Nephron (organoid): Measurements from ENCODE around the gene KLK1.

Source experiments
- H3K27ac Mint-ChIP-seq, 3 experiments: 2 replicates each; pipeline ENCODE4 v1.8.0; 2020; ENCODE audit warnings: mixed read lengths in 3 of 3, mild to moderate bottlenecking in 2 of 3, moderate library complexity in 1 of 3
- H3K27me3 Mint-ChIP-seq: 2 replicates; pipeline ENCODE4 v1.8.0; 2021; ENCODE audit warnings: low read depth, mild to moderate bottlenecking, moderate library complexity, mixed read lengths
- H3K36me3 Mint-ChIP-seq: 2 replicates; pipeline ENCODE4 v1.8.0; 2020; ENCODE audit warnings: low read depth, mixed read lengths
- H3K4me1 Mint-ChIP-seq: 2 replicates; pipeline ENCODE4 v1.8.0; 2020; ENCODE audit warnings: mixed read lengths
- H3K4me3 Mint-ChIP-seq, 3 experiments: 2 replicates each; pipeline ENCODE4 v1.8.0; 2020; ENCODE audit warnings: mild to moderate bottlenecking in 3 of 3, mixed read lengths in 3 of 3, moderate library complexity in 2 of 3
- H3K9me3 Mint-ChIP-seq: 2 replicates; pipeline ENCODE4 v1.8.0; 2020; ENCODE audit warnings: mixed read lengths
- CTCF ChIP-seq, 3 experiments: fragments of 200-600 bp; sonication (generic); IDR thresholded peaks; one replicate each; pipeline ENCODE4 v1.5.0; 2021; ENCODE audit warnings: antibody characterized with exemption in 3 of 3; ENCODE audit not compliant: unreplicated experiment in 3 of 3

Gene KLK1

GRCh38 chr19:50795664-50796073, 27.9 kb downstream of the KLK1 start:
- Mint-ChIP-seq H3K27me3 (no peaks in the 10 kb centered on the region), H3K27ac (no peak overlapping the region), H3K36me3 (peaks cover 15% of the 10 kb centered on the region), H3K4me1 (no peaks in the 10 kb centered on the region), H3K9me3 (no peaks in the 10 kb centered on the region), H3K4me3 (no peak overlapping the region)
- no peak for TF ChIP-seq CTCF (IDR thresholded peaks at IDR 0.05; ENCODE audit: unreplicated experiment in 3 of 3)

- no peak for TF ChIP-seq CTCF (IDR thresholded peaks at IDR 0.05; ENCODE audit: unreplicated experiment in 3 of 3)
- Mint-ChIP-seq H3K9me3 (no peaks in the 10 kb centered on the region), H3K4me1 (no peaks in the 10 kb centered on the region), H3K27me3 (peaks cover under 1% of the 10 kb centered on the region), H3K4me3 (no peak overlapping the region), H3K27ac (no peak overlapping the region), H3K36me3 (peaks cover 12% of the 10 kb centered on the region)
Measured at GRCh38 chr19:50794876-50795663, 28.5 kb downstream of the KLK1 start.

GRCh38 chr19:50794074-50794875, 29.3 kb downstream of the KLK1 start:
- H3K9me3 Mint-ChIP-seq, result no peaks in the 10 kb centered on the region
- H3K36me3 Mint-ChIP-seq, result peaks cover 10% of the 10 kb centered on the region
- no peak for TF ChIP-seq CTCF (IDR thresholded peaks at IDR 0.05; ENCODE audit: unreplicated experiment in 3 of 3)
- H3K4me1 Mint-ChIP-seq, result no peaks in the 10 kb centered on the region
- no peak overlapping the region for H3K4me3 Mint-ChIP-seq
- peaks cover 6% of the 10 kb centered on the region for H3K27me3 Mint-ChIP-seq
- H3K27ac Mint-ChIP-seq, result peak overlapping the region in 1 of 3 experiments; percentile 49

GRCh38 chr19:50793558-50794065, 30.0 kb downstream of the KLK1 start:
- Mint-ChIP-seq H3K4me1 (no peaks in the 10 kb centered on the region), H3K27me3 (peaks cover 6% of the 10 kb centered on the region), H3K27ac (no peak overlapping the region), H3K4me3 (no peak overlapping the region), H3K9me3 (no peaks in the 10 kb centered on the region), H3K36me3 (peaks cover 10% of the 10 kb centered on the region)
- TF ChIP-seq CTCF (IDR thresholded peaks at IDR 0.05; ENCODE audit: unreplicated experiment in 3 of 3), result no peak

- H3K4me1 Mint-ChIP-seq, result no peaks in the 10 kb centered on the region
- peaks cover 6% of the 10 kb centered on the region for H3K27me3 Mint-ChIP-seq
- H3K9me3 Mint-ChIP-seq, result no peaks in the 10 kb centered on the region
- TF ChIP-seq CTCF (IDR thresholded peaks at IDR 0.05; ENCODE audit: unreplicated experiment in 3 of 3), result no peak
- H3K36me3 Mint-ChIP-seq, result peaks cover 4% of the 10 kb centered on the region
- H3K27ac Mint-ChIP-seq, result no peak overlapping the region
- H3K4me3 Mint-ChIP-seq, result no peak overlapping the region
Measured at GRCh38 chr19:50792272-50793250, 31.0 kb downstream of the KLK1 start.
